Astrocyte of the cerebellum (primary cell): ENCODE data around the gene SLC12A7.

Experiments
- DNase-seq: peaks from one replicate; pipeline ENCODE4 v3.0.0-alpha.2; 2011; ENCODE audit warnings: low read depth
- H3K4me3 ChIP-seq: 2 replicates; pipeline ENCODE4 v1.5.1; 2011; ENCODE audit warnings: mild to moderate bottlenecking, low read depth, low read length, moderate library complexity
- CTCF ChIP-seq: IDR thresholded peaks from 2 replicates; pipeline ENCODE4 v1.5.1; 2012; ENCODE audit warnings: low read length, low read depth, moderate library complexity, mild to moderate bottlenecking; ENCODE audit errors: missing control alignments
- in situ Hi-C: cut with HindIII; loops from 2 replicates; pipeline ENCODE4 v1.10.0; 2017; ENCODE audit warnings: low sequenced_read_pairs

SLC12A7 gene

GRCh38 chr5:1037123-1037670 lies 74.7 kb downstream of the SLC12A7 start:
- no peak for DNase-seq
- H3K4me3 ChIP-seq, result no peak overlapping the region
- in situ Hi-C loops, result no loop called here
- TF ChIP-seq CTCF, result no peak

- H3K4me3 ChIP-seq, result no peak overlapping the region
- no peak for TF ChIP-seq CTCF
- DNase-seq, result no peak
- in situ Hi-C loops, result no loop called here
Observed at GRCh38 chr5:1036504-1037122, 75.2 kb downstream of the SLC12A7 start.

- no peak overlapping the region for H3K4me3 ChIP-seq
- in situ Hi-C loops, result no loop called here
- no peak for TF ChIP-seq CTCF
- DNase-seq, result no peak
Observed at GRCh38 chr5:1035421-1036405, 76.2 kb downstream of the SLC12A7 start.

- in situ Hi-C loops, result no loop called here
- no peak overlapping the region for H3K4me3 ChIP-seq
- DNase-seq, result no peak
- TF ChIP-seq CTCF, result no peak
Observed at GRCh38 chr5:1034986-1035385, 76.9 kb downstream of the SLC12A7 start.

GRCh38 chr5:1034421-1034905 lies 77.4 kb downstream of the SLC12A7 start:
- no peak overlapping the region for H3K4me3 ChIP-seq
- TF ChIP-seq CTCF, result no peak
- in situ Hi-C loops, result no loop called here
- DNase-seq, result no peak

- in situ Hi-C loops, result no loop called here
- H3K4me3 ChIP-seq, result no peak overlapping the region
- no peak for DNase-seq
- TF ChIP-seq CTCF, result no peak
Observed at GRCh38 chr5:1033606-1034420, 78.0 kb downstream of the SLC12A7 start.
